ENCODE data around the gene MRNIP. TPM values are rescaled to one million over a fixed set of nuclear protein-coding genes. Genes with fewer than 3 reads are reported as not detected.

The MRNIP gene
- total RNA-seq, 4 donors from 2014 or later = 6.9 to 21.9 (median 10.7) TPM

DNA sequence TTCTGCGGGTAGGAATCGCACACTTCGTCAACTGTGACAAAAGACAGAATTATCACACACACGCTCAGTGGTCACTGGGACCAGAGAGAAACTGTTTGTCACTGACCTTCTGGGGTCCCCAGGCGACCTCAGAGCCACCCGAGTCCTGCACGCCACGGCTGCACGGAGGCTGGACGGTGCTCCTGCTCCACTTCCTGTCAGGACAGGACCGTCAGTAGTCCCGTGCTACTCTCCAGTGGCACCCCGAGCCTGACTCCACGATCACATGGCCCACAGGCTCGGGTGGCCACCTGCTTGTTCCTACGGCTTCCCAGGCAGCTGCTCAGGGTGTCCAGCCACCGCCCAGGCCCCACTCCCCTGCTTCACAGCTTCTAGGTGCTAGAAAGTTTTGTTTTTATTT lies 17.9 kb downstream of the MRNIP start:
- intact Hi-C loops (cut with DNase I) = no loop called here
- DNase-seq = no peak
- no peak for TF ChIP-seq POLR2A (IDR thresholded peaks at IDR 0.05)
- TF ChIP-seq, protein P1, sequence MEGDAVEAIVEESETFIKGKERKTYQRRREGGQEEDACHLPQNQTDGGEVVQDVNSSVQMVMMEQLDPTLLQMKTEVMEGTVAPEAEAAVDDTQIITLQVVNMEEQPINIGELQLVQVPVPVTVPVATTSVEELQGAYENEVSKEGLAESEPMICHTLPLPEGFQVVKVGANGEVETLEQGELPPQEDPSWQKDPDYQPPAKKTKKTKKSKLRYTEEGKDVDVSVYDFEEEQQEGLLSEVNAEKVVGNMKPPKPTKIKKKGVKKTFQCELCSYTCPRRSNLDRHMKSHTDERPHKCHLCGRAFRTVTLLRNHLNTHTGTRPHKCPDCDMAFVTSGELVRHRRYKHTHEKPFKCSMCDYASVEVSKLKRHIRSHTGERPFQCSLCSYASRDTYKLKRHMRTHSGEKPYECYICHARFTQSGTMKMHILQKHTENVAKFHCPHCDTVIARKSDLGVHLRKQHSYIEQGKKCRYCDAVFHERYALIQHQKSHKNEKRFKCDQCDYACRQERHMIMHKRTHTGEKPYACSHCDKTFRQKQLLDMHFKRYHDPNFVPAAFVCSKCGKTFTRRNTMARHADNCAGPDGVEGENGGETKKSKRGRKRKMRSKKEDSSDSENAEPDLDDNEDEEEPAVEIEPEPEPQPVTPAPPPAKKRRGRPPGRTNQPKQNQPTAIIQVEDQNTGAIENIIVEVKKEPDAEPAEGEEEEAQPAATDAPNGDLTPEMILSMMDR (IDR thresholded peaks at IDR 0.05) = no peak
- H3K4me3 ChIP-seq = no peak overlapping the region
- H3K9me3 ChIP-seq = peaks cover 0 to 10% (median 0%) of the 10 kb centered on the region in 3 donors
- peaks cover 23 to 82% (median 32%) of the 10 kb centered on the region in 3 donors for H3K36me3 ChIP-seq
- 72 to 83% methylated on average over 8 to 17 of the region's 17 CpGs for WGBS, 2 donors
- no peak overlapping the region for H3K27ac ChIP-seq
- peaks cover 0 to 16% (median 7%) of the 10 kb centered on the region in 3 donors for H3K4me1 ChIP-seq
- H3K27me3 ChIP-seq = no peaks in the 10 kb centered on the region

DNA sequence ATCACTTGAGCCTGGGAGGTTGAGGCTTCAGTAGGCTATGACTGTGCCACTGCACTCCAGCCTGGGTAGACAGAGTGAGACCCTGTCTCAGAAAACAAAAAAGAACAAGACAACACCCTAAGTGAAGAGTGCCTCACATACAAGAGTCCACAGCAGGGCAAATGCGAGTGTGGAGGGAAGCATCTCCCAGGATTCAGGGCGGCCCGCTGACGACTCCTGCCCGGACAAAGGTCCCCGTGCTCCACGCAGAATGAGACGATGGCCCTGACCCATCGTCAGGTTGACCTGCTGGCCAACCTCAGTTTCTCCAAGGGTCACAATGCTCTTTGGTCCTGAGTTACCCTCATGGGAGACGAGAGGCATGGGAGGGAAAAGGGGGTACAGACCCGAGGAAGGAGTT lies 18.3 kb downstream of the MRNIP start:
- peaks cover 0 to 16% (median 7%) of the 10 kb centered on the region in 3 donors for H3K4me1 ChIP-seq
- H3K36me3 ChIP-seq = peaks cover 23 to 82% (median 32%) of the 10 kb centered on the region in 3 donors
- peaks cover 0 to 7% (median 0%) of the 10 kb centered on the region in 3 donors for H3K9me3 ChIP-seq
- WGBS, 2 donors = 90 to 91% methylated on average over 4 to 11 of the region's 11 CpGs
- no peaks in the 10 kb centered on the region for H3K27me3 ChIP-seq
- no peak overlapping the region for H3K4me3 ChIP-seq
- no peak overlapping the region for H3K27ac ChIP-seq
- no peak for DNase-seq
- intact Hi-C loops (cut with DNase I) = no loop called here
- TF ChIP-seq, protein P1 (IDR thresholded peaks at IDR 0.05) = no peak
- no peak for TF ChIP-seq POLR2A (IDR thresholded peaks at IDR 0.05)

DNA sequence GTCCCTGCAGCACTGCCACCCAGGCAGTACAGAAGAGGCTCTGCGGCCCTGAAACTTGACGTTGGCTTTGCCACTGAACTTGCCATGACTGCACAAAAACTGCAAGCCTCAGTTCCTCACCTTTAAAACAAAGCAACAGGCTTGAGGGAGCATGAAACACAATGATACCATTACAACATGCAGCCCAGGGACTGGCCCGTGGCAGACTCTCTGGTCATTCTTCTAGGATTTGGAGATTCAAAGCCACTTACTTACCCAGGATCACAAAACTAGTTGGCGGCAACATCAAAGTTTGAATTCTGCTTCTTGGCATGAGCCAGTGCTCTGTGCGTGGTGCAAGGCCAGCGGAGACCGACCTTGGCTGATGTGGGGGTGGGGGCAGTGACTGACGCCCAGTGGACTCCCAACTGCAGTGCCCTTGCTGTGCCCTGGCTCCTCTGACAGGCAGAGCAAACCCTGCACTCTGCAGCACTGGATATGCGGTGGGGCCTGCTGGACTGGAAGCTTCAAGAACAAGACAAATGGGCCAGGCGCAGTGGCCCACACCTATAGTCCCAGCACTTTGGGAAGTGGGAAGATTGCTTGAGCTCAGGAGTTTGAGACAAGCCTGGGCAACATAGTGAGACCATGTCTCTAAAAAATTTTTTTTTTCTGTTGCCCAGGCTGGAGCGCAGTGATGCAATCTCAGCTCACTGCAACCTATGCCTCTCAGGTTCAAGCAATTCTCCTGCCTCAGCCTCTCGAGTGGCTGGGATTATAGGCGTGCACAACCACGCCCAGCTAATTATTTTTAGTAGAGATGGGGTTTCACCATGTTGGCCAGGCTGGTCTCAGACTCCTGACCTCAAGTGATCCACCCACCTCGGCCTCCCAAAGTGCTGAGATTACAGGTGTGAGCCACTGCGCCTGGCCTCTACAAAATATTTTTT lies 19.0 kb downstream of the MRNIP start:
- H3K36me3 ChIP-seq = peaks cover 23 to 82% (median 32%) of the 10 kb centered on the region in 3 donors
- H3K4me3 ChIP-seq = no peak overlapping the region
- H3K9me3 ChIP-seq = no peaks in the 10 kb centered on the region
- 67 to 78% methylated on average over 8 to 14 of the region's 16 CpGs for WGBS, 2 donors
- H3K27ac ChIP-seq = no peak overlapping the region
- TF ChIP-seq, protein P1 (IDR thresholded peaks at IDR 0.05) = no peak
- TF ChIP-seq POLR2A (IDR thresholded peaks at IDR 0.05) = no peak
- intact Hi-C loops (cut with DNase I) = no loop called here
- H3K27me3 ChIP-seq = no peaks in the 10 kb centered on the region
- H3K4me1 ChIP-seq = peaks cover 0 to 16% (median 7%) of the 10 kb centered on the region in 3 donors
- no peak for DNase-seq

DNA sequence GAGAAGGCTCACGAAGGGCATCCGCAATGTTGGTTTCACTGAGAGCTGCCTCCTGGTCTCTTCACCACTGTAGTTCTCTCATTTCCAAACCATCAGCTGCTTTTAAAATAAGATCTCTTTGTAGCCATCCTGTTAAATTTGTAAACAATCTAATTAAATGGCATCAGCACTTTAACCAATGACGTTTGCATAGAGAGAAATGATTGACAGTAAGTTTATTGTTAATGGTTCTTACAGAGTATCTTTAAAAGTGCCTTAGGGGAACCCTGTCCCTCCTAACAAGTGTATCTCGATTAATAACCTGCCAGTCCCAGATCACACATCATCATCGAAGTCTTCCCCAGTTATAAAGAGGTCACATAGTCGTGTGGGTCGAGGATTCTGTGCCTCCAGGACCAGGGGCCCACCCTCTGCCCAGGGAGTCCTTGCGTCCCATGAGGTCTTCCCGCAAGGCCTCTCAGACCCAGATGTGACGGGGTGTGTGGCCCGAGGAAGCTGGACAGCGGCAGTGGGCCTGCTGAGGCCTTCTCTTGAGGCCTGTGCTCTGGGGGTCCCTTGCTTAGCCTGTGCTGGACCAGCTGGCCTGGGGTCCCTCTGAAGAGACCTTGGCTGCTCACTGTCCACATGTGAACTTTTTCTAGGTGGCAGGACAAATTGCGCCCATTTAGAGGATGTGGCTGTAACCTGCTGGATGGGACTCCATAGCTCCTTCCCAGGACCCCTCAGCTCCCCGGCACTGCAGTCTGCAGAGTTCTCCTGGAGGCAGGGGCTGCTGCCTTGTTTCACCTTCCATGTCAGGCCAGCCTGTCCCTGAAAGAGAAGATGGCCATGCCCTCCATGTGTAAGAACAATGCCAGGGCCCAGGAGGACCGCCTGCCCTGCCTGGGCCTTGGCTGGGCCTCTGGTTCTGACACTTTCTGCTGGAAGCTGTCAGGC lies 21.3 kb downstream of the MRNIP start:
- TF ChIP-seq POLR2A (IDR thresholded peaks at IDR 0.05) = no peak
- TF ChIP-seq, protein P1 (IDR thresholded peaks at IDR 0.05) = no peak
- Histone ChIP-seq H3K4me3 (no peak overlapping the region), H3K27me3 (no peaks in the 10 kb centered on the region), H3K36me3 (peaks cover 41 to 94% (median 49%) of the 10 kb centered on the region in 3 donors), H3K27ac (peak overlapping the region in 2 of 4 donors; percentile 43 to 58), H3K4me1 (peaks cover 0 to 26% (median 7%) of the 10 kb centered on the region in 3 donors), H3K9me3 (no peaks in the 10 kb centered on the region)
- DNase-seq = no peak
- intact Hi-C loops (cut with DNase I) = no loop called here
- WGBS, 2 donors = 75 to 78% methylated on average over 9 to 10 of the region's 15 CpGs
